ENCODE data around the gene ADISSP.

DNA sequence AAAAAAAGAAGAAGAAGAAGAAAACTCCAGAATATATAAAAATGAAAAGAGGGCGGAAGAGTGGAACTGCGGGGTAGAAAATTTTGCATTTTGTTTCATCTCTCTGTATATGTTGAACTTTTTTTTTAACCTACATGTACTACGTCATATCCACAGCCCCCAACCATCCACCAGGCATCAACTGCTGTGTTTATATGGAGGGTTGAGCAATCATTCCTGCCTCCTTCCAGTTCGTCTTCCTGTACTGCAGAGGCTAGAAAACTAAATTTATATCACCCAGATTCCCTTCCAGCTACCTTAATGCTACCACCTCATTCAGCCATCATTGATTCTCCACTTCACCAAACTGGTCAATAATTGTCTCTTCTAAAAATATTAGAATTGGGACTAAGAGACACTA, 45.6 kb downstream of the ADISSP start:
- TF ChIP-seq POLR2A (IDR thresholded peaks at IDR 0.05) (no peak), POLR2AphosphoS5 (IDR thresholded peaks at IDR 0.05) (no peak)
- TF ChIP-seq, protein P1, sequence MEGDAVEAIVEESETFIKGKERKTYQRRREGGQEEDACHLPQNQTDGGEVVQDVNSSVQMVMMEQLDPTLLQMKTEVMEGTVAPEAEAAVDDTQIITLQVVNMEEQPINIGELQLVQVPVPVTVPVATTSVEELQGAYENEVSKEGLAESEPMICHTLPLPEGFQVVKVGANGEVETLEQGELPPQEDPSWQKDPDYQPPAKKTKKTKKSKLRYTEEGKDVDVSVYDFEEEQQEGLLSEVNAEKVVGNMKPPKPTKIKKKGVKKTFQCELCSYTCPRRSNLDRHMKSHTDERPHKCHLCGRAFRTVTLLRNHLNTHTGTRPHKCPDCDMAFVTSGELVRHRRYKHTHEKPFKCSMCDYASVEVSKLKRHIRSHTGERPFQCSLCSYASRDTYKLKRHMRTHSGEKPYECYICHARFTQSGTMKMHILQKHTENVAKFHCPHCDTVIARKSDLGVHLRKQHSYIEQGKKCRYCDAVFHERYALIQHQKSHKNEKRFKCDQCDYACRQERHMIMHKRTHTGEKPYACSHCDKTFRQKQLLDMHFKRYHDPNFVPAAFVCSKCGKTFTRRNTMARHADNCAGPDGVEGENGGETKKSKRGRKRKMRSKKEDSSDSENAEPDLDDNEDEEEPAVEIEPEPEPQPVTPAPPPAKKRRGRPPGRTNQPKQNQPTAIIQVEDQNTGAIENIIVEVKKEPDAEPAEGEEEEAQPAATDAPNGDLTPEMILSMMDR (IDR thresholded peaks at IDR 0.05) = no peak

All from gastroesophageal sphincter (tissue), 3 donors.